Measurements from ENCODE around the gene PEX13. TPM values are rescaled to one million over a fixed set of nuclear protein-coding genes. Genes with fewer than 3 reads are reported as not detected.
"Not testable (repeated sequence)": the region's sequence is repeated elsewhere in the genome, so short reads cannot be mapped to it uniquely, and the experiment has no call there.

Gene PEX13
- total and polyA plus RNA-seq, 12 donors, result 8.3 to 44.9 (median 24.2) TPM

DNA sequence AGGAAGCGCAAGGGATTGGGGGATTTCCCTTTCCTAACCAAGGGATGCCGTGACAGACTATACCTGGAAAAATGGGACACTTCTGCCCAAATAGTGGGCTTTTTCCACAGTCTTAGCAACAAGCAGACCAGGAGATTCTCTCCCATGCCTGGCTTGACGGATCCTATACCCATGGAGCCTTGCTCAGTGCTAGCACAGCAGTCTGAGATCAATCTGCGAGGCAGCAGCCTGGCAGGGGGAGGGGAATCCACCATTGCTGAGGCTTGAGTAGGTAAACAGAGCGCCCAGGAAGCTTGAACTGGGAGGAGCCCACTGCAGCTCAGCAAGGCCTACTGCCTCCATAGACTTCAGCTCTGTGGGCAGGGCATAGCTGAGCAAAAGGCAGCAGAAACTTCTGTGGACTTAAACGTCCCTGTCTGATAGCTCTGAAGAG is 3.7 kb downstream of the PEX13 start:
- Histone ChIP-seq H3K36me3 (replicated peaks in 1 of 2) (peaks cover 0 to 6% of the 10 kb centered on the region in 2 donors), H3K4me3 (no peak overlapping the region), H3K4me1 (replicated peaks in 1 of 2) (peaks cover 9 to 29% of the 10 kb centered on the region in 2 donors), H3K27ac (no peak overlapping the region), H3K9me3 (replicated peaks in 1 of 3) (peaks cover 0 to 4% (median 0%) of the 10 kb centered on the region in 3 donors), H3K27me3 (no peaks in the 10 kb centered on the region)
- WGBS, 4 donors, result 81 to 100% (median 86%) methylated on average over 2 to 6 of the region's 6 CpGs
- no peak for DNase-seq
- intact Hi-C loops (cut with DNase I), result no loop called here
- no peak for TF ChIP-seq POLR2A (IDR thresholded peaks at IDR 0.05)
- TF ChIP-seq, protein P1, sequence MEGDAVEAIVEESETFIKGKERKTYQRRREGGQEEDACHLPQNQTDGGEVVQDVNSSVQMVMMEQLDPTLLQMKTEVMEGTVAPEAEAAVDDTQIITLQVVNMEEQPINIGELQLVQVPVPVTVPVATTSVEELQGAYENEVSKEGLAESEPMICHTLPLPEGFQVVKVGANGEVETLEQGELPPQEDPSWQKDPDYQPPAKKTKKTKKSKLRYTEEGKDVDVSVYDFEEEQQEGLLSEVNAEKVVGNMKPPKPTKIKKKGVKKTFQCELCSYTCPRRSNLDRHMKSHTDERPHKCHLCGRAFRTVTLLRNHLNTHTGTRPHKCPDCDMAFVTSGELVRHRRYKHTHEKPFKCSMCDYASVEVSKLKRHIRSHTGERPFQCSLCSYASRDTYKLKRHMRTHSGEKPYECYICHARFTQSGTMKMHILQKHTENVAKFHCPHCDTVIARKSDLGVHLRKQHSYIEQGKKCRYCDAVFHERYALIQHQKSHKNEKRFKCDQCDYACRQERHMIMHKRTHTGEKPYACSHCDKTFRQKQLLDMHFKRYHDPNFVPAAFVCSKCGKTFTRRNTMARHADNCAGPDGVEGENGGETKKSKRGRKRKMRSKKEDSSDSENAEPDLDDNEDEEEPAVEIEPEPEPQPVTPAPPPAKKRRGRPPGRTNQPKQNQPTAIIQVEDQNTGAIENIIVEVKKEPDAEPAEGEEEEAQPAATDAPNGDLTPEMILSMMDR (IDR thresholded peaks at IDR 0.05), result no peak

DNA sequence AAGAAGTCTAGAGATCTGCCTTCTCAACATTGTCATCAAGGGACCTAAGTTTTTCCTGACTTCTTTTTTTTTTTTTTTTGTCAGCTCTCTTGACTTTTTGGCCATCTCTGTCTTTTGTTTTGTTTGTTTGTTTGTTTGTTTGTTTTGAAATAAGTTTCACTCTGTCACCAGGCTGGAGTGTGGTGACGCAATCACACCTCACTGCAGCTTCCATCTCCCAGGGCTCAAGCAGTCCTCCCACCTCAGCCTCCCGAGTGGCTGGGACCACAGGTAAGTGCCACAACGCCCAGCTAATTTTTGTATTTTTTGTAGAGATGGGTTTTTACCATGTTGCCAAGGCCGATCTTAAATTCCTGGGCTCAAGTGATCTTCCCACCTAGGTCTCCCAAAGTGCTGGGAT is 6.2 kb downstream of the PEX13 start:
- Histone ChIP-seq H3K27ac (no peak overlapping the region), H3K9me3 (replicated peaks in 1 of 3) (peaks cover 0 to 4% (median 0%) of the 10 kb centered on the region in 3 donors), H3K4me1 (replicated peaks in 1 of 2) (peaks cover 6 to 21% of the 10 kb centered on the region in 2 donors), H3K4me3 (no peak overlapping the region), H3K27me3 (no peaks in the 10 kb centered on the region), H3K36me3 (replicated peaks in 1 of 2) (peaks cover 0 to 6% of the 10 kb centered on the region in 2 donors)
- no peak for TF ChIP-seq POLR2A (IDR thresholded peaks at IDR 0.05)
- TF ChIP-seq, protein P1 (IDR thresholded peaks at IDR 0.05), result no peak
- 83 to 98% (median 90%) methylated on average over 4 of the region's 4 CpGs for WGBS, 4 donors
- intact Hi-C loops (cut with DNase I), result no loop called here
- no peak for DNase-seq

DNA sequence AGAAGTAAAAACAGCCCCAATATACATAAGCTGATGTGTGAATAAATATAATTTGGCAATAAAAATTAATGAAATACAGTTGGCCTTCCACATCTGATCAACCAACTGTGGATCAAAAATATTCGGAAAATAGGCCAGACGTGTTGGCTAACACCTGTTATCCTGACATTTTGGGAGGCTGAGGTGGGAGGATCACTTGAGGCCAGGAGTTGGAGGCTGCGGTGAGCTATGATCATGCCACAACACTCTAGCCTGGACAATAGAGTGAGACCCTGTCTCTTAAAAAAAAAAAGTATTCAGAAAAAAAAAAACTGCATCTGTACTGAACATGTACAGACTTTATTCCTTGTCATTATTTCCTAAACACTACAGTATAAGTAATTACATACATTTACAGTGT is 12.0 kb downstream of the PEX13 start:
- Histone ChIP-seq H3K27me3 (no peaks in the 10 kb centered on the region), H3K36me3 (replicated peaks in 1 of 2) (peaks cover 0 to 31% of the 10 kb centered on the region in 2 donors), H3K27ac (no peak overlapping the region), H3K9me3 (replicated peaks in 1 of 3) (no peaks in the 10 kb centered on the region), H3K4me3 (no peak overlapping the region), H3K4me1 (replicated peaks in 1 of 2) (no peaks in the 10 kb centered on the region)
- DNase-seq, result no peak
- TF ChIP-seq, protein P1 (IDR thresholded peaks at IDR 0.05), result no peak
- TF ChIP-seq POLR2A (IDR thresholded peaks at IDR 0.05), result no peak
- intact Hi-C loops (cut with DNase I), result no loop called here
- WGBS, 4 donors, result 92 to 100% (median 97%) methylated on average over 3 of the region's 3 CpGs

DNA sequence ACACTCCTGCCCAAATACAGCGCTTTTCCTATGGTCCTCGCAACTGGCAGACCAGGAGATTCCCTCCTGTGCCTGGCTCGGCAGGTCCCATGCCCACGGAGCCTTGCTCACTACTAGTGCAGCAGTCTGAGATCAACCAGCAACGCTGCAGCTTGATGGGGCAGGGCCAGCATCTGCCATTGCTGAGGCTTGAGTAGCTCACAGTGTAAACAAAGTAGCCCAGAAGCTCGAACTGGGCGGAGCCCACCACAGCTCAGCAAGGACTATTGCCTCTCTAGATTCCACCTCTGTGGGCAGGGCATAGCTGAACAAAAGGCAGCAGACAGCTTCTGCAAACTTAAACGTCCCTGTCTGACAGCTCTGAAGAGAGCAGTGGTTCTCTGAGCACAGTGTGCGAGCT is 17.1 kb downstream of the PEX13 start:
- H3K4me3 ChIP-seq; intact Hi-C loops (cut with DNase I); H3K4me1 ChIP-seq (replicated peaks in 1 of 2); H3K27me3 ChIP-seq; DNase-seq; H3K27ac ChIP-seq; H3K9me3 ChIP-seq (replicated peaks in 1 of 3): not testable (repeated sequence)
- 93 to 96% (median 96%) methylated on average over 6 to 9 of the region's 9 CpGs for WGBS, 4 donors
- H3K36me3 ChIP-seq (replicated peaks in 1 of 2), result peaks cover 0 to 42% of the 10 kb centered on the region in 2 donors

DNA sequence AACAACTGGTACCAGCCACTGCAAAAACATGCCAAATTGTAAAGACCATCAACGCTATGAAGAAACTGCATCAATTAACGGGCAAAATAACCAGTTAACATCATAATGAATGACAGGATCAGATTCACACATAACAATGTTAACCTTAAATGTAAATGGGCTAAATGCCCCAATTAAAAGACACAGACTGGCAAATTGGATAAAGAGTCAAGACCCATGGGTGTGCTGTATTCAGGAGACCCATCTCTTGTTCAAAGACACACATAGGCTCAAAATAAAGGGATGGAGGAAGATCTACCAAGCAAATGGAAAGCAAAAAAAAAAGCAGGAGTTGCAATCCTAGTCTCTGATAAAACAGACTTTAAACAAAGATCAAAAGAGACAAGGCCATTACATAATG is 19.1 kb downstream of the PEX13 start:
- H3K27ac ChIP-seq; H3K4me1 ChIP-seq (replicated peaks in 1 of 2); H3K9me3 ChIP-seq (replicated peaks in 1 of 3); DNase-seq; H3K4me3 ChIP-seq; intact Hi-C loops (cut with DNase I); H3K27me3 ChIP-seq: not testable (repeated sequence)
- H3K36me3 ChIP-seq (replicated peaks in 1 of 2), result peaks cover 0 to 37% of the 10 kb centered on the region in 2 donors
- WGBS, 4 donors, result 97 to 100% (median 99%) methylated on average over 2 of the region's 2 CpGs

Data from adrenal gland (tissue), 12 donors.